PC-9 (cell line): ENCODE results near the gene FOXA3. TPM values are rescaled to one million over a fixed set of nuclear protein-coding genes. Genes with fewer than 3 reads are reported as not detected.

Experiments used
- BruUV-seq: library from RNA; stranded (reverse); fragments of 400-500 nt; replicated peaks from 2 replicates; lab custom pipeline; 2021; lab: Mats Ljungman, UMichigan
- CTCF ChIA-PET: fragments of 300-600 bp; sonication (Branson Sonifier 250); formaldehyde crosslinking; loops from one replicate; lab custom pipeline; 2022; ENCODE audit warnings: antibody characterized with exemption; lab: Charles Lee
- POLR2A ChIA-PET: fragments of 300-600 bp; sonication (Branson Sonifier 250); formaldehyde crosslinking; loops from one replicate; lab custom pipeline; 2022; ENCODE audit warnings: antibody characterized with exemption; ENCODE audit not compliant: unreplicated experiment; lab: Charles Lee
- DNase-seq, 2 experiments: peaks; one replicate each; pipeline versions ENCODE4 v3.0.0 to v3.0.0-alpha.2; 2015 to 2022; ENCODE audit warnings: mixed read lengths in 1 of 2
- H2AFZ ChIP-seq: fragments of 200-600 bp; sonication (generic); 2 replicates; pipeline ENCODE4 v1.8.1; 2017; ENCODE audit warnings: antibody characterized with exemption
- H3F3A ChIP-seq: fragments of 200-600 bp; sonication (generic); 2 replicates; pipeline ENCODE4 v1.8.1; 2017; ENCODE audit warnings: antibody characterized with exemption, mild to moderate bottlenecking, low read depth; ENCODE audit not compliant: insufficient read depth
- H3K27ac ChIP-seq: fragments of 200-600 bp; sonication (generic); 2 replicates; pipeline ENCODE4 v1.6.1; 2016; ENCODE audit warnings: mixed run types
- H3K27me3 ChIP-seq: fragments of 200-600 bp; sonication (generic); 2 replicates; pipeline ENCODE4 v1.6.1; 2016; ENCODE audit warnings: low read depth, mixed run types; ENCODE audit not compliant: insufficient read depth
- H3K36me3 ChIP-seq: fragments of 200-600 bp; sonication (generic); 2 replicates; pipeline ENCODE4 v1.6.1; 2016; ENCODE audit warnings: low read depth, mixed run types
- H3K4me1 ChIP-seq: fragments of 200-600 bp; sonication (generic); replicated peaks from 2 replicates; pipeline ENCODE4 v1.6.1; 2016; ENCODE audit warnings: mixed run types; ENCODE audit not compliant: insufficient read depth
- H3K4me2 ChIP-seq: fragments of 200-600 bp; sonication (generic); 2 replicates; pipeline ENCODE4 v1.6.1; 2017; ENCODE audit warnings: mixed run types
- H3K4me3 ChIP-seq: fragments of 200-600 bp; sonication (generic); 2 replicates; pipeline ENCODE4 v1.6.1; 2016; ENCODE audit warnings: mixed run types
- H3K79me2 ChIP-seq: fragments of 200-600 bp; sonication (generic); 2 replicates; pipeline ENCODE4 v1.6.1; 2017; ENCODE audit warnings: low read depth, mixed run types
- H3K9me2 ChIP-seq: fragments of 200-600 bp; sonication (generic); 2 replicates; pipeline ENCODE4 v1.8.1; 2017; ENCODE audit warnings: mild to moderate bottlenecking; ENCODE audit not compliant: insufficient read depth
- H3K9me3 ChIP-seq: fragments of 200-600 bp; sonication (generic); 2 replicates; pipeline ENCODE4 v1.8.1; 2016; ENCODE audit warnings: low read depth; ENCODE audit not compliant: insufficient read depth
- H4K20me1 ChIP-seq: fragments of 200-600 bp; sonication (generic); 2 replicates; pipeline ENCODE4 v1.8.1; 2017; ENCODE audit not compliant: insufficient read depth
- EZH2 ChIP-seq: fragments of 200-600 bp; sonication (generic); IDR thresholded peaks from 2 replicates; pipeline ENCODE4 v1.8.0; 2017; ENCODE audit warnings: antibody characterized with exemption, low read depth
- intact Hi-C: fragments of 100-400 bp; cut with micrococcal nuclease; formaldehyde crosslinking; loops from one replicate; pipeline ENCODE4 v1.10.0; 2022; ENCODE audit not compliant: unreplicated experiment
- total RNA-seq: library from RNA; stranded (reverse); gene quantifications from 2 replicates; pipeline ENCODE4 v1.2.3, GENCODE V29; 2021
- TF ChIP-seq, protein P1 (sequence below): fragments of 200-600 bp; sonication (generic); conservative IDR thresholded peaks from 2 replicates; pipeline ENCODE4 v1.6.1; 2017; ENCODE audit warnings: mixed run types, antibody characterized with exemption, mild to moderate bottlenecking, moderate library complexity

Gene FOXA3
- total RNA-seq, 1 experiment from 2014 or later, result not detected

GRCh38 chr19:45824531-45825262, 39.4 kb upstream of the FOXA3 start:
- Histone ChIP-seq H4K20me1 (no peaks in the 10 kb centered on the region), H3K27me3 (no peaks in the 10 kb centered on the region), H3K9me3 (no peaks in the 10 kb centered on the region), H3K27ac (no peak overlapping the region), H3F3A (peaks cover 7% of the 10 kb centered on the region; the same call in 1 of the 2 replicates), H3K4me1 (no peaks in the 10 kb centered on the region), H3K4me2 (no peak overlapping the region), H3K9me2 (no peaks in the 10 kb centered on the region), H3K79me2 (no peaks in the 10 kb centered on the region), H3K4me3 (no peak overlapping the region), H3K36me3 (no peaks in the 10 kb centered on the region), H2AFZ (no peak overlapping the region)
- BruUV-seq, result no TSS peak
- CTCF ChIA-PET, result no interaction called here
- no peak for TF ChIP-seq EZH2
- TF ChIP-seq, protein P1, sequence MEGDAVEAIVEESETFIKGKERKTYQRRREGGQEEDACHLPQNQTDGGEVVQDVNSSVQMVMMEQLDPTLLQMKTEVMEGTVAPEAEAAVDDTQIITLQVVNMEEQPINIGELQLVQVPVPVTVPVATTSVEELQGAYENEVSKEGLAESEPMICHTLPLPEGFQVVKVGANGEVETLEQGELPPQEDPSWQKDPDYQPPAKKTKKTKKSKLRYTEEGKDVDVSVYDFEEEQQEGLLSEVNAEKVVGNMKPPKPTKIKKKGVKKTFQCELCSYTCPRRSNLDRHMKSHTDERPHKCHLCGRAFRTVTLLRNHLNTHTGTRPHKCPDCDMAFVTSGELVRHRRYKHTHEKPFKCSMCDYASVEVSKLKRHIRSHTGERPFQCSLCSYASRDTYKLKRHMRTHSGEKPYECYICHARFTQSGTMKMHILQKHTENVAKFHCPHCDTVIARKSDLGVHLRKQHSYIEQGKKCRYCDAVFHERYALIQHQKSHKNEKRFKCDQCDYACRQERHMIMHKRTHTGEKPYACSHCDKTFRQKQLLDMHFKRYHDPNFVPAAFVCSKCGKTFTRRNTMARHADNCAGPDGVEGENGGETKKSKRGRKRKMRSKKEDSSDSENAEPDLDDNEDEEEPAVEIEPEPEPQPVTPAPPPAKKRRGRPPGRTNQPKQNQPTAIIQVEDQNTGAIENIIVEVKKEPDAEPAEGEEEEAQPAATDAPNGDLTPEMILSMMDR, result no peak
- intact Hi-C loops, result no loop called here
- DNase-seq, result peak in 1 of 2 experiments; percentile 23
- POLR2A ChIA-PET, result no interaction called here

- DNase-seq, result no peak
- peaks cover 7% of the 10 kb centered on the region; the same call in 1 of the 2 replicates for H3F3A ChIP-seq
- intact Hi-C loops, result no loop called here
- no peaks in the 10 kb centered on the region for H3K9me2 ChIP-seq
- no peak overlapping the region for H2AFZ ChIP-seq
- TF ChIP-seq, protein P1, result no peak
- no peak for TF ChIP-seq EZH2
- H3K36me3 ChIP-seq, result no peaks in the 10 kb centered on the region
- no peak overlapping the region for H3K4me2 ChIP-seq
- no peaks in the 10 kb centered on the region for H3K79me2 ChIP-seq
- no peak overlapping the region for H3K4me3 ChIP-seq
- peaks cover 3% of the 10 kb centered on the region for H4K20me1 ChIP-seq
- H3K27ac ChIP-seq, result no peak overlapping the region
- H3K4me1 ChIP-seq, result no peaks in the 10 kb centered on the region
- ChIA-PET CTCF (no interaction called here), POLR2A (no interaction called here)
- no peaks in the 10 kb centered on the region for H3K9me3 ChIP-seq
- BruUV-seq, result no TSS peak
- no peaks in the 10 kb centered on the region for H3K27me3 ChIP-seq
Measured at GRCh38 chr19:45825263-45825605, 38.9 kb upstream of the FOXA3 start.

- TF ChIP-seq, protein P1, result no peak
- TF ChIP-seq EZH2, result no peak
- Histone ChIP-seq H3F3A (peaks cover 7% of the 10 kb centered on the region; the same call in 1 of the 2 replicates), H3K79me2 (no peaks in the 10 kb centered on the region), H3K9me2 (no peaks in the 10 kb centered on the region), H2AFZ (no peak overlapping the region), H3K4me2 (no peak overlapping the region), H3K36me3 (0 out of 2 replicates have a peak, but pooled peaks cover under 1% of the 10 kb centered on the region), H3K9me3 (no peaks in the 10 kb centered on the region), H3K27ac (no peak overlapping the region), H4K20me1 (peaks cover 4% of the 10 kb centered on the region), H3K4me3 (no peak overlapping the region), H3K27me3 (no peaks in the 10 kb centered on the region), H3K4me1 (no peaks in the 10 kb centered on the region)
- CTCF ChIA-PET, result interaction anchor here (0.6 kb wide), 1 partner anchor 57 kb away, joined by 3 read pairs; no protein-coding TSS in a partner anchor
- BruUV-seq, result no TSS peak
- peak in 1 of 2 experiments; percentile 20 for DNase-seq
- intact Hi-C loops, result no loop called here
- POLR2A ChIA-PET, result interaction anchor here (0.5 kb wide), 1 partner anchor 26 kb away, joined by 4 read pairs; no protein-coding TSS in a partner anchor
Measured at GRCh38 chr19:45825917-45826893, 37.9 kb upstream of the FOXA3 start.
